Ovary (tissue), 9 donors: ENCODE measurements around the gene PRLR. TPM values are rescaled to one million over a fixed set of nuclear protein-coding genes. Genes with fewer than 3 reads are reported as not detected.

Source experiments
- DNase-seq, 5 donors: peaks; one replicate each; pipeline ENCODE4 v3.0.0-alpha.2; 2019 to 2020
- H3K27ac ChIP-seq, 2 donors: fragments of 200-600 bp; one replicate each; pipeline versions ENCODE4 v1.5.1 to v1.8.0; 2019 to 2022
- H3K27me3 ChIP-seq: fragments of 200-600 bp; one replicate; pipeline ENCODE4 v1.8.0; 2022
- H3K36me3 ChIP-seq: fragments of 200-600 bp; sonication (generic); one replicate; pipeline ENCODE4 v1.5.1; 2019
- H3K4me1 ChIP-seq: one replicate; pipeline ENCODE4 v1.8.1; 2013; ENCODE audit warnings: mild to moderate bottlenecking, moderate library complexity; ENCODE audit not compliant: insufficient read depth
- H3K4me3 ChIP-seq: fragments of 200-600 bp; sonication (generic); one replicate; pipeline ENCODE4 v1.5.1; 2017
- H3K9me3 ChIP-seq, 2 donors: fragments of 200-600 bp in 1 of 2; sonication (generic) in 1 of 2; one replicate each; pipeline versions ENCODE4 v1.5.1 to v1.8.1; 2013 to 2019; ENCODE audit warnings: mild to moderate bottlenecking in 1 of 2, moderate library complexity in 1 of 2
- EP300 ChIP-seq: sonication (generic); formaldehyde crosslinking; IDR thresholded peaks from one replicate; pipeline ENCODE4 v1.6.1; 2017; ENCODE audit warnings: antibody characterized with exemption
- POLR2A ChIP-seq: fragments of 450-650 bp; IDR thresholded peaks from one replicate; pipeline ENCODE4 v1.6.1; 2017; ENCODE audit warnings: antibody characterized with exemption, mild to moderate bottlenecking, moderate library complexity
- WGBS, 3 donors: extraction: QIAGEN DNeasy Blood & Tissue Kit in 1 of 3; methylation state at CpG; one replicate each; pipeline versions ENCODE4 v1.1.5 to v1.1.7; 2013 to 2017; 5-methylcytosine and 5-hydroxymethylcytosine counted together
- intact Hi-C, 4 donors: fragments of 100-400 bp; cut with DNase I; formaldehyde crosslinking; loops; one replicate each; pipeline versions ENCODE4 v1.11.0 to v1.15.1; 2022 to 2023
- polyA plus RNA-seq, 2 donors: library from polyadenylated mRNA; stranded (reverse); fragments of 200-250 nt in 1 of 2; fragments of 350-450 nt in 1 of 2; fragmentation: Illumina TruSeq in 1 of 2; extraction: RNeasy Lipid Tissue Mini Kit (QIAGEN cat#74804) in 1 of 2; gene quantifications; one replicate each; pipeline ENCODE4 v1.2.3, GENCODE V29; 2013 to 2014
- total RNA-seq, 7 donors: library from RNA; depleted of rRNA in 2 of 7; stranded (reverse); fragments of >200 nt in 2 of 7; fragmentation: NEBNext Ultra II Directional in 3 of 7; extraction: Animal tissue kit (Norgen Biotek cat#: 25700) in 3 of 7; gene quantifications; one replicate each; pipeline versions ENCODE4 v1.1.0 to v1.2.4, GENCODE V29; 2016 to 2023
- TF ChIP-seq, protein P1 (sequence below), 3 donors: fragments of 450-650 bp in 2 of 3; fragments of 200-600 bp in 1 of 3; IDR thresholded peaks; one replicate each; pipeline versions ENCODE4 v1.5.1 to v1.8.0; 2016 to 2022; ENCODE audit warnings: antibody characterized with exemption in 3 of 3, mild to moderate bottlenecking in 1 of 3
- donor health status: DM: no; HTN: no; CAD: no; lungs with moderate emphysema.
- donor health status: DM: no; HTN: no; CAD: no.
- donor health status: Bipolar disorder and iron deficiency.
- donor health status: DM: yes; HTN: yes; CAD: no.
- donor health status: DM: no; HTN: no; CAD: no.
- donor health status: DM: yes; HTN: yes; CAD: no.

Gene PRLR
- total and polyA plus RNA-seq, 9 donors, result 1.8 to 24.5 (median 8.1) TPM

- Histone ChIP-seq H3K36me3 (no peaks in the 10 kb centered on the region), H3K4me3 (no peak overlapping the region), H3K4me1 (no peaks in the 10 kb centered on the region), H3K9me3 (no peaks in the 10 kb centered on the region), H3K27me3 (no peaks in the 10 kb centered on the region), H3K27ac (no peak overlapping the region)
- no peak for TF ChIP-seq EP300
- TF ChIP-seq, protein P1, sequence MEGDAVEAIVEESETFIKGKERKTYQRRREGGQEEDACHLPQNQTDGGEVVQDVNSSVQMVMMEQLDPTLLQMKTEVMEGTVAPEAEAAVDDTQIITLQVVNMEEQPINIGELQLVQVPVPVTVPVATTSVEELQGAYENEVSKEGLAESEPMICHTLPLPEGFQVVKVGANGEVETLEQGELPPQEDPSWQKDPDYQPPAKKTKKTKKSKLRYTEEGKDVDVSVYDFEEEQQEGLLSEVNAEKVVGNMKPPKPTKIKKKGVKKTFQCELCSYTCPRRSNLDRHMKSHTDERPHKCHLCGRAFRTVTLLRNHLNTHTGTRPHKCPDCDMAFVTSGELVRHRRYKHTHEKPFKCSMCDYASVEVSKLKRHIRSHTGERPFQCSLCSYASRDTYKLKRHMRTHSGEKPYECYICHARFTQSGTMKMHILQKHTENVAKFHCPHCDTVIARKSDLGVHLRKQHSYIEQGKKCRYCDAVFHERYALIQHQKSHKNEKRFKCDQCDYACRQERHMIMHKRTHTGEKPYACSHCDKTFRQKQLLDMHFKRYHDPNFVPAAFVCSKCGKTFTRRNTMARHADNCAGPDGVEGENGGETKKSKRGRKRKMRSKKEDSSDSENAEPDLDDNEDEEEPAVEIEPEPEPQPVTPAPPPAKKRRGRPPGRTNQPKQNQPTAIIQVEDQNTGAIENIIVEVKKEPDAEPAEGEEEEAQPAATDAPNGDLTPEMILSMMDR (IDR thresholded peaks at IDR 0.05), result no peak
- TF ChIP-seq POLR2A, result no peak
- intact Hi-C loops, result no loop called here
- DNase-seq, result no peak
- 69 to 85% (median 83%) methylated on average over 4 of the region's 4 CpGs for WGBS, 3 donors
These were observed 215.2 kb downstream of the PRLR start for GRCh38 chr5:35015063-35015462.

DNA sequence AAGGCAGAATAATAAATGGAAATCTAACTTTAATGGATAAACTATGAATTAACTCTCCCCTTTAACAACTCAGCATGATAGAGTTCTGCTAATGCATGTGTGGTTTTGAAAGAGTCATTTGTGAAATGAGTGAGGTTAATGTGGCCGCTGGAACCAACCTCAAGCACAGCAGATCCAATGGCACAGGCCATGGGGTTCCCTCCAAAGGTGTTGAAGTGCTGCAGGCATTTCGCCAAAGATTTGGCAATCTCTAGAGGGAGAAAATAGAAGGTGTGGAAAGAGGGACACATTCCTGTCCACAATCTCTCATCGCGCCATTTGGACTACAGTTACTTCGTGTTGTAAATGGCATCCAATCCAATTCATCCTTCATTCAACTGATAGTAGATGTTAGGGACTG, 217.5 kb downstream of the PRLR start:
- TF ChIP-seq, protein P1 (IDR thresholded peaks at IDR 0.05), result no peak
- TF ChIP-seq POLR2A, result no peak
- TF ChIP-seq EP300, result no peak
- DNase-seq, result no peak
- Histone ChIP-seq H3K4me1 (no peaks in the 10 kb centered on the region), H3K27me3 (no peaks in the 10 kb centered on the region), H3K36me3 (no peaks in the 10 kb centered on the region), H3K9me3 (no peaks in the 10 kb centered on the region), H3K4me3 (no peak overlapping the region), H3K27ac (no peak overlapping the region)
- intact Hi-C loops, result no loop called here
- 92 to 95% (median 94%) methylated on average over 5 of the region's 5 CpGs for WGBS, 3 donors

DNA sequence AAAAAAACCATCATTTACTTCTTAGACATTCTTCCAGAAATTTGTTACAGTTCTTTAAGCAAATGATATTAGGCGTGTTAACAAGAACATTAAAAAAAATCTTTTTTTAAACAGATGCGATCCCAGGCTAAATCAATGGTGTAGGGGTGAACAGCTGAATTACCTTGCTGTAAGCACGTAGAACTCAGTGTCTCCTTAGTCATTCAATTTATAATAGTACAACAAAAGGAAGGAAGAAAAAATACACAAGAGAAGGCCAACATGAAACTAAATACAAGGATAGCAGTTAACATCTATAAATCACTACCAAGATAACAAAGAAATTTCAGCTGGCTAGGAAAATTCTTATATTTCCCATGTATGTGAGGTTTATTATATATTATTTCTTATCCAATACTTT, 217.9 kb downstream of the PRLR start:
- Histone ChIP-seq H3K4me3 (no peak overlapping the region), H3K27me3 (no peaks in the 10 kb centered on the region), H3K27ac (no peak overlapping the region), H3K4me1 (no peaks in the 10 kb centered on the region), H3K9me3 (no peaks in the 10 kb centered on the region), H3K36me3 (no peaks in the 10 kb centered on the region)
- DNase-seq, result no peak
- TF ChIP-seq, protein P1 (IDR thresholded peaks at IDR 0.05), result no peak
- TF ChIP-seq EP300 (no peak), POLR2A (no peak)
- 54 to 65% (median 55%) methylated on average over 3 of the region's 3 CpGs for WGBS, 3 donors
- intact Hi-C loops, result no loop called here

GRCh38 chr5:35010676-35011075, 219.6 kb downstream of the PRLR start:
- Histone ChIP-seq H3K27ac (no peak overlapping the region), H3K36me3 (no peaks in the 10 kb centered on the region), H3K4me1 (no peaks in the 10 kb centered on the region), H3K4me3 (no peak overlapping the region), H3K9me3 (no peaks in the 10 kb centered on the region), H3K27me3 (no peaks in the 10 kb centered on the region)
- DNase-seq, result no peak
- no peak for TF ChIP-seq EP300
- no peak for TF ChIP-seq POLR2A
- TF ChIP-seq, protein P1 (IDR thresholded peaks at IDR 0.05), result no peak
- intact Hi-C loops, result no loop called here

DNA sequence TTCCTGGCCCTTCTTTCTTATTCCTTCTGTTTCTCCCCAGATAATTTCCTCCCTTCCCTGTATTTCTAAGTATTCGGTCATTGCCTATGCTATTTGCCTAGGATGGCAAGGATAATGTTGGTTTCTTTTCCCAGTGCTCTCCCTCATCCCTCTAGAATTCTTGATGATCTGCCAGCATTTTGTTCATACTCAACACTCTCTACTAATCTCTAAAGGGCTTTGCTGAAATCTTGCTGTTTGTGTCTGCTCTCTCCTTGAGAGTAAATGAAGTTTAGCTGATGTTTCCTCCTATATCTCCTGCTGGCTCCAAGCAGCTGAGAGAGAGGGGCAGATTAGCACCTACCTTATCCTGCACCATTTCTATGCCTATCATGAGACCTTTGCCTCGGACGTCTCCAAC, 220.6 kb downstream of the PRLR start:
- intact Hi-C loops, result loop anchor here in 1 of 4 donors (10.0 kb wide), 1 partner anchor 535 kb away; no protein-coding TSS in a partner anchor
- 40 to 68% (median 56%) methylated on average over 3 of the region's 3 CpGs for WGBS, 3 donors

More for the DNA sequence above, 220.6 kb downstream of the PRLR start:
- Histone ChIP-seq H3K36me3 (no peaks in the 10 kb centered on the region), H3K4me1 (no peaks in the 10 kb centered on the region), H3K27me3 (no peaks in the 10 kb centered on the region), H3K27ac (no peak overlapping the region), H3K4me3 (no peak overlapping the region), H3K9me3 (no peaks in the 10 kb centered on the region)
- no peak for TF ChIP-seq EP300
- no peak for TF ChIP-seq POLR2A
- TF ChIP-seq, protein P1 (IDR thresholded peaks at IDR 0.05), result no peak
- no peak for DNase-seq
